Naive B cell (primary cell): ENCODE data around the gene RHOT1. TPM values are rescaled to one million over a fixed set of nuclear protein-coding genes. Genes with fewer than 3 reads are reported as not detected.
A peak's percentile ranks its signal among the peaks of the same experiment; 100 is the strongest.
"Not testable (repeated sequence)": the region's sequence is repeated elsewhere in the genome, so short reads cannot be mapped to it uniquely, and the experiment has no call there.

ENCODE experiments used
- ATAC-seq, 2 donors: fragments of 150-1000 bp; cut with Tn5 transposase; 2 replicates each; pipeline ENCODE4 v1.10.0; 2021; ENCODE audit warnings: low read depth in 2 of 2, mild to moderate bottlenecking in 2 of 2, moderate library complexity in 2 of 2
- DNase-seq: peaks from one replicate; pipeline ENCODE4 v3.0.0; 2022
- H3K27ac Mint-ChIP-seq, 6 donors: one replicate each; pipeline ENCODE4 v1.8.0; 2020 to 2022; ENCODE audit warnings: mild to moderate bottlenecking in 6 of 6, mixed read lengths in 6 of 6, moderate library complexity in 5 of 6, inconsistent platforms in 2 of 6
- H3K27me3 Mint-ChIP-seq, 3 donors: one replicate each; pipeline ENCODE4 v1.8.0; 2021 to 2022; ENCODE audit warnings: mixed read lengths in 3 of 3, mild to moderate bottlenecking in 1 of 3
- H3K36me3 Mint-ChIP-seq, 2 donors: one replicate each; pipeline ENCODE4 v1.8.0; 2020 to 2022; ENCODE audit warnings: mixed read lengths in 2 of 2, inconsistent platforms in 1 of 2, mild to moderate bottlenecking in 1 of 2
- H3K4me1 Mint-ChIP-seq, 3 donors: one replicate each; pipeline ENCODE4 v1.8.0; 2020 to 2022; ENCODE audit warnings: mixed read lengths in 3 of 3, inconsistent platforms in 1 of 3, mild to moderate bottlenecking in 1 of 3, moderate library complexity in 1 of 3
- H3K4me3 Mint-ChIP-seq, 8 donors: one replicate each; pipeline ENCODE4 v1.8.0; 2020 to 2022; ENCODE audit warnings: mild to moderate bottlenecking in 8 of 8, mixed read lengths in 8 of 8, moderate library complexity in 8 of 8, inconsistent platforms in 2 of 8
- H3K9me3 Mint-ChIP-seq, 7 donors: one replicate each; pipeline ENCODE4 v1.8.0; 2020 to 2022; ENCODE audit warnings: mixed read lengths in 7 of 7, mild to moderate bottlenecking in 5 of 7, inconsistent platforms in 2 of 7, moderate library complexity in 1 of 7
- polyA plus RNA-seq, 6 donors: library from polyadenylated mRNA; unstranded; fragments of 300-500 nt; fragmentation: Illumina TruSeq; gene quantifications; one replicate each; pipeline ENCODE4 v1.2.3, GENCODE V29; 2021; ENCODE audit warnings: low read depth in 6 of 6

The RHOT1 gene
- polyA plus RNA-seq, 6 donors from 2014 or later, result 20.4 to 29.8 (median 27.3) TPM

DNA sequence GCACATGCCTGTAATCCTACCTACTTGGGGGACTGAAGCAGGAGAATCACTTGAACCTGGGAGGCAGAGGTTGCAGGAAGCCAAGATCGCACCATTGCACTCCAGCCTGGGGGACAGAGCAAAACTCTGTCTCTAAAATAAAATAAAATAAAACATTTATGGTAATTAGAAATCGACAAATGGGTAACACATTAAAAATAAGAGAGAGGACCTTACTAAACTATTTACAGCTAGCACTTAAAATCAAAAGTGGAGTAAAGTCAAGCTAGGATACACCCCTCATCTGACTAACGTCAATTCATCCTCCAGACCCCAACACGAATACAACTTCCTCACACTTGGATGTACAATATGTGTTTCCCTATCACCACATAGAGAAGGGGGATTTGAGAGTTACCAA lies 27.8 kb upstream of the RHOT1 start:
- Mint-ChIP-seq H3K4me1 (no peaks in the 10 kb centered on the region), H3K9me3 (no peaks in the 10 kb centered on the region), H3K4me3 (no peak overlapping the region), H3K36me3 (no peaks in the 10 kb centered on the region), H3K27ac (peak overlapping the region in 1 of 6 donors; percentile 56), H3K27me3 (peaks cover 0 to 14% (median 5%) of the 10 kb centered on the region in 3 donors)
- no peak for DNase-seq
- no peak for ATAC-seq

DNA sequence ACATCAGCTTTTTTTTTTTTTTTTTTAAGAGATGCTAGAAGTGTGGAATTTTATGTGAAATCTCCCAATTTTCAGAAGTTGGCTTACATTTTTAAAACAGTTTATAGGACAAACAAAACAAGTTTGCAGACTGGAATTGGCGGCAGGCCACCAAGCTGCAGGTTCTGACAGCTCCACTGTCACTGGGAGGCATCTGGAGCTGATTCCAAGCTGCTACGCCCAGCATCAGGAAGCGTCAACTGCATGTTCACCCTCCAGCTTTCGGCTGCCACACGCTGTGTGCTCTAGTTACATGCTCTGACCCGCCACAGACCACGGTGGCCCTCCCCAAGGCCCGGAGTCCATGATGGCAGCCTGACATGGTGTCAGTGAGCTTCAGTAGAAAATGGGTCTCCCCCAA lies 26.8 kb upstream of the RHOT1 start:
- H3K27ac Mint-ChIP-seq, DNase-seq, H3K36me3 Mint-ChIP-seq, H3K4me1 Mint-ChIP-seq, H3K9me3 Mint-ChIP-seq, H3K4me3 Mint-ChIP-seq, ATAC-seq: not testable (repeated sequence)
- peaks cover 0 to 19% (median 5%) of the 10 kb centered on the region in 3 donors for H3K27me3 Mint-ChIP-seq

DNA sequence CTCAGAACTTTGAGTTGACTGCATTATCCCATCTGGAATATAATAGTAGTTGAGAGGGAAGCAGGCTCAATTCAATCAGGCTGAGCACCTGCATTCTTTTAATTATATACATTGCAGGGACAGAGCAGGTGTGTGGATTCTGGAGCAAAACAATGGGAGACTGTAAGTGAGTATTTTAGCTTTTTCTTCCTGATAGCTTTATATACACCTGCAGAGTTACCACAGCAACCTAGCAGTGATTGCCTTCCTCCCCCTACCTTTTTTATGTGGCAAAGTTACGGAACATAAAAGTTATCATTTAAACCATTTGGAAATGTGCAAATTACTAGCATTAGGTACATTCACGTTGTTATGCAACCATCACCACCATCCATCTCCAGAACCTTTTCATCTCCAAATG lies 25.4 kb upstream of the RHOT1 start:
- peaks cover 0 to 26% (median 5%) of the 10 kb centered on the region in 3 donors for H3K27me3 Mint-ChIP-seq
- H3K9me3 Mint-ChIP-seq, result no peaks in the 10 kb centered on the region
- DNase-seq (no peak), ATAC-seq (no peak)
- H3K36me3 Mint-ChIP-seq, result no peaks in the 10 kb centered on the region
- no peak overlapping the region for H3K27ac Mint-ChIP-seq
- H3K4me1 Mint-ChIP-seq, result no peaks in the 10 kb centered on the region
- no peak overlapping the region for H3K4me3 Mint-ChIP-seq

DNA sequence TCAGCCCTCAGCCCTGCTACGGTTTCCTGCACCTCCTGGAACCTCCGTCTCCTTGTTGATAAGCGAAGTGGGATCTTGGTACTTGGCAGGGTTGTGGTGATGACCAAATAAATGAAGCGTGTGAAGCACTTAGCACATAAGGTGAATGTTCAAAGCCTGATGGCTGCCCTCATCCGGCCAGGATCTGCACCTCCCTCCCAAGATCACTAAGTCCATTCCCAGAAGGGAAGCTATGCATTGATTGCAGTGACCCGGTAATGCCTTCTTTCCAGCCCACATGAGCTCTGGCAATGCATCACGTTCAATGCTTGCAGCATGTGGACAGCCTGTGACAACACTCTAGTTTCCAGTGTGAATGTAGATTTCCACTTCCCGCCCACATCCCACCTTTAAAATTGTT lies 24.9 kb upstream of the RHOT1 start:
- Mint-ChIP-seq H3K9me3 (no peaks in the 10 kb centered on the region), H3K27ac (no peak overlapping the region), H3K4me3 (no peak overlapping the region), H3K27me3 (peaks cover 0 to 26% (median 5%) of the 10 kb centered on the region in 3 donors), H3K36me3 (no peaks in the 10 kb centered on the region), H3K4me1 (no peaks in the 10 kb centered on the region)
- ATAC-seq (no peak), DNase-seq (no peak)

DNA sequence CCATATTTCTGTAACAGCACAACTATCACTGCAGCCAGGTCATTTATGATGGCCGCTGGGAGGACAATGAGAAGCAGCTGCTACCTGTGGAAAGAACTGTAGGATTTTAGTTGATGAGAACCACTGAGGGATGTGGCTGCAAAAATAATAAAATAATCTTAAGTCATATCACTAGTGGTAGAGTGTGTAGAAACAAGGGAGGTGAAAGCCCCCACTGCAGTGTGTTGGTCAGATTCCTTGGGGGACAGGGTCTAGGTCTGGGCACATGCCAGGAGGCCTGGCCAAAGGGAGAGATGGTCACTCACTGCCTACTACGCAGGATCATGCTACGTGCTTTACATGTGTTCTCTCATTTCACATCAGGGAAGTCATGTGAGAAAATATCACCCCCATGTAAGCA lies 24.2 kb upstream of the RHOT1 start:
- Mint-ChIP-seq H3K27ac (peak overlapping the region in 1 of 6 donors; percentile 54), H3K27me3 (peaks cover 0 to 26% (median 5%) of the 10 kb centered on the region in 3 donors)
- not testable (repeated sequence) for ATAC-seq, H3K9me3 Mint-ChIP-seq, DNase-seq, H3K4me3 Mint-ChIP-seq, H3K36me3 Mint-ChIP-seq, H3K4me1 Mint-ChIP-seq

DNA sequence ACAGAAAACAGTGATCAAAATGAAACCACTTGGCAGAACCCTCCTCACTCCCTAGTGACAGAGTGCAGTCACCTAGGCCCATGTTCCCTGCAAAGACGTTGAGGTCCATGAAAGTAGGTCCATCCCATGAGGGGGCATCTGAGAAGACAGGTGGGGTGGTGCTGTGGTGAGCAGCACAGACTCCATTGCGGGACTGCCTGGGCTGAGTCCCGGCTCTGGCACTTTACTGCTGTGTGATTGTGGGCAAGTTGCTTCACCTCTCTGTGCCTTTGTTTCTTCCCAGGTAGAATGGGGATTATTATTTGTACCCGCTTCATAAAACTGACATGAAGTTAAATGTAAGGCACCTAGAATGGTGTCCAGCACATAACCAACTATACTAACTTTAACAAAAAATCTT lies 23.5 kb upstream of the RHOT1 start:
- no peaks in the 10 kb centered on the region for H3K9me3 Mint-ChIP-seq
- H3K4me3 Mint-ChIP-seq, result no peak overlapping the region
- peaks cover 0 to 26% (median 5%) of the 10 kb centered on the region in 3 donors for H3K27me3 Mint-ChIP-seq
- no peaks in the 10 kb centered on the region for H3K4me1 Mint-ChIP-seq
- no peak overlapping the region for H3K27ac Mint-ChIP-seq
- DNase-seq, result no peak
- ATAC-seq, result no peak
- H3K36me3 Mint-ChIP-seq, result no peaks in the 10 kb centered on the region

DNA sequence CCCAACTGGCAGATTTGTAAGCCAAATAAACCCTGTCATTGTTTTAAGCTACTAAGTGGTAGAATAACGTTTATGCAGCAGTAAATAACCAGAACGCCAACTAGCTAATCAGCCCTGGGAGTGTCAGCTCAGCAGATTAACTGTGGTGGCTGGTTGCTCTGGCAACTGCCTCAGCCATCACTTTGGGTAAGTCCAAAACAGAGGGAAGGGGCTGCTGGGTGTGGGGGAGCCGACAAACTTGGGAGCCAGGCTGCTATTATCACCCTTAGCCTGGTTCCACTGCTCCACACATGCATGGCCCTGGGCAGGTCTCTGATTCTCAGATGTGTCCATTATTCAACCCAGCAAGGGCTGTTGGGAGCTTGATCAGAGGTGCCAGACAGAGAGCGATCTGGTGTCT lies 22.2 kb upstream of the RHOT1 start:
- Mint-ChIP-seq H3K27ac (no peak overlapping the region), H3K36me3 (no peaks in the 10 kb centered on the region), H3K27me3 (peaks cover 0 to 26% (median 0%) of the 10 kb centered on the region in 3 donors), H3K9me3 (no peaks in the 10 kb centered on the region), H3K4me3 (no peak overlapping the region), H3K4me1 (no peaks in the 10 kb centered on the region)
- no peak for DNase-seq
- no peak for ATAC-seq

DNA sequence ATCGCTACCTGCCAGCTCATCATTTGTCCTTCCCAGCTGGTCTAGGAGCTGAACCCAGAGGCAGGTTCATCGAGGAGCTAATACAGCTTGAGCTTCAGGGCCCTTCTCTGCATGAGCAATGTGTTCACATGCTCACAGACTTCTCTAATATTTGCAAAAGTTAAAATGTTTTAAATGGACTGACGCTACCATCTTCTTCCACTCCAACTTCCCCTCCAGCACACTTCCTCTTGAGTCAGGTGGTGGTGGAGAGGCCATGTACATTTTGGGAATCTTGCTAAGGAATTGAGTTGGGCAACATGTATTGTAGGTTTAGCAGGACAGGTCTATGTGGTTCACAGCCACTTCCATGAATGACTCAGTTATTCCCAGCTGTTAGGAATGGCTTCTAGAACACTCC lies 21.6 kb upstream of the RHOT1 start:
- peaks cover 0 to 26% (median 0%) of the 10 kb centered on the region in 3 donors for H3K27me3 Mint-ChIP-seq
- DNase-seq (no peak), ATAC-seq (no peak)
- H3K9me3 Mint-ChIP-seq, result no peaks in the 10 kb centered on the region
- no peak overlapping the region for H3K4me3 Mint-ChIP-seq
- H3K4me1 Mint-ChIP-seq, result peaks cover 0 to 2% (median 0%) of the 10 kb centered on the region in 3 donors
- H3K27ac Mint-ChIP-seq, result no peak overlapping the region
- no peaks in the 10 kb centered on the region for H3K36me3 Mint-ChIP-seq

DNA sequence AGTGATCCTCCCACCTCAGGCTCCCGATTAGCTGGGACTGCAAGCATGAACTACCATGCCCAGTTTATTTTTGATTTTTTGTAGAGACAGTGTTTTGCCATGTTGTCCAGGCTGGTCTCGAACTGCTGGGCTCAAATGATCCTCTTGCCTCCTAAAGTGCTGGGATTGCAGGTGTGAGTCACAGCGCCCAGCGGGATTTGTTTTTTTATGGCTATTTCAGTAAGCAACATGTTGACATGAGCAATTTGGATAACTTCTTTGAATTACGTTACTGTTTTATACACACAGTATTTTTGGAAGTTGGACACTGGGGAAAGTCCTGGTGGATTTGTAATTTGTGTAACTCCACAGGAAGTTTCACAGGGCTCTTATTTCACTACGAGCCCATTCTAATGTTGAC lies 18.5 kb upstream of the RHOT1 start:
- H3K36me3 Mint-ChIP-seq, result no peaks in the 10 kb centered on the region
- H3K27me3 Mint-ChIP-seq, result peaks cover 0 to 12% (median 0%) of the 10 kb centered on the region in 3 donors
- peak overlapping the region in 1 of 6 donors; percentile 36 for H3K27ac Mint-ChIP-seq
- no peak for ATAC-seq
- no peak overlapping the region for H3K4me3 Mint-ChIP-seq
- no peaks in the 10 kb centered on the region for H3K9me3 Mint-ChIP-seq
- peaks cover 10 to 25% (median 14%) of the 10 kb centered on the region in 3 donors for H3K4me1 Mint-ChIP-seq
- DNase-seq, result no peak

DNA sequence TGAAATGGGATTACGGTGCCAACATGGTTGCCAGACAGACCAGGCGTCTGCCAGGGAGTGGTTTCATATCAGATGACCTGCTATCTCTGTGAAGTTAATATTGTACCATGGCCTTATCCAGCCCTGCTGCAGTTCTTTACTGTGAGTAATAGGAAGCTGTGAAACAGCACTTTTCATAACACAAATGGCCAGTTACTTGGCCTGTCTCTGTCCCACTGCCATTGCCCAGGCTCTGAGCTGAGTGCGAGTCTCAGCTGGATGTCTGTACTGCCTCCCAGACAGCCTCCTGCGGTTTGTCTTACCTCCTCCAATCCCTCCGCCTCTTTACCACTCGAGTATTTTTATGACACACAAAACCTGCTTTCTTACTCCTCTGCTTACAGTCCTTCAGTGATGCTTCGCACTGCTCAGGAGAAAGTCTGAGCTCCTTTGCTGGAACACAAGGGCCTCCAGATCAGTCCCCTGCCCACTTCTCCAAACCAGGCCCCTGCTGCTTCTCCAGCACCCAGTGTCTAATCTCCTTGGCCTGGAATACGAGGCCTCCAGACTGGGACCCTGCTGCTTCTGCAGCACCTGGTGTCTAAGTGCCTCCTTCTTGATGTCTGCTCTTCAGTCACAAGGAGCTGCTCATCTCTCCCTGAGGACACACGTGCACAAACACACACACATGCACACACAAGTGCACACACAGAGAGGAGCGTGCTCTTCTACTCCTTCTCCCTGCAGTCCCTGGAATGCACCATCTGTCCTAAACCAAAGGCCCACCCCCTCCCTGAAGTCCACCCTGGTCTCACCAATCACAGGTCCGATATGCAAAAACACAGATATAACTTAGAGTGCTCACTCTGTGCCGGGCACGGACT lies 17.1 kb upstream of the RHOT1 start:
- H3K4me1 Mint-ChIP-seq, result peaks cover 10 to 33% (median 15%) of the 10 kb centered on the region in 3 donors
- H3K9me3 Mint-ChIP-seq, result no peaks in the 10 kb centered on the region
- H3K27ac Mint-ChIP-seq, result peak overlapping the region in 4 of 6 donors; percentile 28 to 91 (median 33)
- peaks cover 0 to 10% (median 0%) of the 10 kb centered on the region in 3 donors for H3K27me3 Mint-ChIP-seq
- DNase-seq, result no peak
- H3K4me3 Mint-ChIP-seq, result peak overlapping the region in 3 of 8 donors; percentile 35 to 58 (median 55)
- ATAC-seq, result no peak
- H3K36me3 Mint-ChIP-seq, result no peaks in the 10 kb centered on the region

DNA sequence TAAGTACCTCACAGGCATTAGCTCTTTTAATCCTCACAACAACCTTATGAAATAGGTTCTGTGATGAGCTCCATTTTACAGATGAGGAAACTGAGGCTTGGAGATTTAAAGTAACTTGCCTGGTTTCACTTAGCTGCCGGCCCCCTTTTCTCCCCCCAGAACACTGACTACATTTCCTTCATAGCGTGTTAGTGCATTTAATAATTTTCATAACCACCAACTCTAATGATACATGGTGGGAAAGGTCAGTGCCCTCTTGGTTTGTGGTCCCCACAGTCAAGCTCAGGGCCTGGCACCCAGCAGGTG lies 16.5 kb upstream of the RHOT1 start:
- Mint-ChIP-seq H3K4me3 (peak overlapping the region in 4 of 8 donors; percentile 20 to 93 (median 40)), H3K9me3 (peaks cover 0 to 2% (median 0%) of the 10 kb centered on the region in 7 donors), H3K27ac (peak overlapping the region in 3 of 6 donors; percentile 32 to 91 (median 34)), H3K27me3 (peaks cover 0 to 4% (median 0%) of the 10 kb centered on the region in 3 donors), H3K4me1 (peaks cover 10 to 38% (median 15%) of the 10 kb centered on the region in 3 donors), H3K36me3 (no peaks in the 10 kb centered on the region)
- no peak for ATAC-seq
- DNase-seq, result no peak

DNA sequence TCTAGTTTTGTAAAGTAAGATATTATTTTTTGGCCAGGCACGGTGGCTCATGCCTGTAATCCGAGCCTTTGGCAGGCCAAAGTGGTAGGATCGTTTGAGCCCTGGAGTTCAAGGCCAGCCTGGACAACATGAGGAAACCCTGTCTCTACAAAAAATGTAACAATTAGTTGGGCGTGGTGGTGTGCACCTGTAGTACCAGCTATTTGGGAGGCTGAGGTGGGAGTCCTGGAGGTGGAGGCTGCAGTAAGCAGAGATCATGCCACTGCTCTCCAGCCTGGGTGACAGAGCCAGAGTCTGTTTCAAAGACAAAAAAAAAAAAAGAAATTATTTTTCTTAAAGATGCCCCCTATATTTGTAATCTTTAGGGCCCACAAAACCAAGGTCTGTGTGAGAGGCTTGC lies 16.0 kb upstream of the RHOT1 start:
- H3K9me3 Mint-ChIP-seq, result peaks cover 0 to 2% (median 0%) of the 10 kb centered on the region in 7 donors
- H3K4me1 Mint-ChIP-seq, result peaks cover 10 to 40% (median 15%) of the 10 kb centered on the region in 3 donors
- peak overlapping the region in 7 of 8 donors; percentile 60 to 98 (median 94) for H3K4me3 Mint-ChIP-seq
- no peaks in the 10 kb centered on the region for H3K36me3 Mint-ChIP-seq
- ATAC-seq (no peak), DNase-seq (no peak)
- H3K27me3 Mint-ChIP-seq, result no peaks in the 10 kb centered on the region
- H3K27ac Mint-ChIP-seq, result peak overlapping the region in 2 of 6 donors; percentile 65 to 91

DNA sequence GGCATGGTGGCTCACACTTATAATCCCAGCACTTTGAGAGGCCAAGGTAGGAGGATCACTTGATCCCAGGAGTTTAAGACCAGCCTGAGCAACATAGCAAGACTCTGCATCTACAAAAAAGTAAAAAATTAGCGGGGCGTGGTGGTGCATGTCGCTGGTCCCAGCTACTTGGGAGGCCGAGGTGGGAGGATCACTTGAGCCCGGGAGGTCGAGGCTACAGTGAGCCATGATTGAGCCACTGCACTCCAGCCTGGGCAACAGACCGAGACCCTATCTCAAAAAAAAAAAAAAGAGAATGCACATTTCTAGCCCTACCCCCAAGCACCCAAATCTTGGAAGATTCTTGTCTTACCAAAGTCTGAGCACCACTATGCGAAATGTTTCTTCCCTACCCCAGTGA lies 15.6 kb upstream of the RHOT1 start:
- Mint-ChIP-seq H3K9me3 (peaks cover 0 to 2% (median 0%) of the 10 kb centered on the region in 7 donors), H3K27ac (peak overlapping the region in 5 of 6 donors; percentile 9 to 98 (median 95)), H3K27me3 (no peaks in the 10 kb centered on the region), H3K4me3 (peak overlapping the region; percentile 60 to 98 (median 94)), H3K4me1 (peaks cover 10 to 40% (median 15%) of the 10 kb centered on the region in 3 donors), H3K36me3 (no peaks in the 10 kb centered on the region)
- DNase-seq, result no peak
- ATAC-seq, result no peak
